Natural killer cell (primary cell): Measurements from ENCODE around the gene SLC25A47. TPM values are rescaled to one million over a fixed set of nuclear protein-coding genes. Genes with fewer than 3 reads are reported as not detected.

Experiments
- ATAC-seq, 3 donors: fragments of 150-1000 bp in 2 of 3; fragments of 200-7000 bp in 1 of 3; cut with Tn5 transposase; 1 replicate in 1 of 3; 2 replicates in 2 of 3; pipeline ENCODE4 v1.10.0; 2021; ENCODE audit warnings: mild to moderate bottlenecking in 2 of 3, moderate library complexity in 2 of 3
- DNase-seq, 2 donors: peaks; one replicate each; pipeline versions ENCODE4 v3.0.0 to v3.0.0-alpha.2; 2013 to 2021; ENCODE audit warnings: mixed read lengths in 1 of 2
- H3K27ac ChIP-seq: one replicate; pipeline ENCODE4 v1.5.1; 2013; ENCODE audit warnings: mild to moderate bottlenecking, low read length
- H3K27me3 ChIP-seq: one replicate; pipeline ENCODE4 v1.6.1; 2013; ENCODE audit warnings: low read length; ENCODE audit not compliant: control insufficient read depth, insufficient read depth
- H3K36me3 ChIP-seq: one replicate; pipeline ENCODE4 v1.6.1; 2013; ENCODE audit warnings: low read length; ENCODE audit not compliant: control insufficient read depth, insufficient read depth
- H3K4me1 ChIP-seq: one replicate; pipeline ENCODE4 v1.6.1; 2013; ENCODE audit warnings: low read length; ENCODE audit not compliant: control insufficient read depth, insufficient read depth
- H3K4me3 ChIP-seq: one replicate; pipeline ENCODE4 v1.5.1; 2013; ENCODE audit warnings: low read length
- H3K9me3 ChIP-seq: one replicate; pipeline ENCODE4 v1.6.1; 2013; ENCODE audit warnings: low read length; ENCODE audit not compliant: control insufficient read depth, insufficient read depth
- H3K27ac Mint-ChIP-seq, 2 donors: one replicate each; pipeline ENCODE4 v1.8.0; 2022; ENCODE audit warnings: mild to moderate bottlenecking in 2 of 2, mixed read lengths in 2 of 2, moderate library complexity in 1 of 2
- H3K27me3 Mint-ChIP-seq, 2 donors: one replicate each; pipeline ENCODE4 v1.8.0; 2022; ENCODE audit warnings: low read depth in 2 of 2, mixed read lengths in 2 of 2
- H3K36me3 Mint-ChIP-seq: one replicate; pipeline ENCODE4 v1.8.0; 2022; ENCODE audit warnings: mixed read lengths
- H3K4me1 Mint-ChIP-seq, 2 donors: one replicate each; pipeline ENCODE4 v1.8.0; 2022; ENCODE audit warnings: mixed read lengths in 2 of 2
- H3K4me3 Mint-ChIP-seq: one replicate; pipeline ENCODE4 v1.8.0; 2022; ENCODE audit warnings: mild to moderate bottlenecking, moderate library complexity, mixed read lengths
- H3K9me3 Mint-ChIP-seq, 2 donors: one replicate each; pipeline ENCODE4 v1.8.0; 2022; ENCODE audit warnings: mixed read lengths in 2 of 2
- WGBS: methylation state at CpG from one replicate; pipeline ENCODE4 v1.1.7; 2013; ENCODE audit warnings: missing lambda C conversion rate; ENCODE audit not compliant: insufficient coverage; 5-methylcytosine and 5-hydroxymethylcytosine counted together
- intact Hi-C: fragments of 100-400 bp; cut with micrococcal nuclease; formaldehyde crosslinking; loops from one replicate; pipeline ENCODE4 v1.14.2; 2022
- total RNA-seq, 4 donors: library from RNA; stranded (reverse); fragments of 120-200 nt in 1 of 4; gene quantifications; one replicate each; pipeline versions ENCODE4 v1.2.3 to v1.2.4, GENCODE V29; 2013 to 2022
- TF ChIP-seq, protein P1 (sequence below): fragments of 200-600 bp; IDR thresholded peaks from one replicate; pipeline ENCODE4 v1.8.0; 2022; ENCODE audit warnings: antibody characterized with exemption

SLC25A47 gene, protein sequence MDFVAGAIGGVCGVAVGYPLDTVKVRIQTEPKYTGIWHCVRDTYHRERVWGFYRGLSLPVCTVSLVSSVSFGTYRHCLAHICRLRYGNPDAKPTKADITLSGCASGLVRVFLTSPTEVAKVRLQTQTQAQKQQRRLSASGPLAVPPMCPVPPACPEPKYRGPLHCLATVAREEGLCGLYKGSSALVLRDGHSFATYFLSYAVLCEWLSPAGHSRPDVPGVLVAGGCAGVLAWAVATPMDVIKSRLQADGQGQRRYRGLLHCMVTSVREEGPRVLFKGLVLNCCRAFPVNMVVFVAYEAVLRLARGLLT
- total RNA-seq = under 1 TPM in 1 of 3 donors, not detected in 2; 0.20 TPM
- total RNA-seq (2013) = not detected

DNA sequence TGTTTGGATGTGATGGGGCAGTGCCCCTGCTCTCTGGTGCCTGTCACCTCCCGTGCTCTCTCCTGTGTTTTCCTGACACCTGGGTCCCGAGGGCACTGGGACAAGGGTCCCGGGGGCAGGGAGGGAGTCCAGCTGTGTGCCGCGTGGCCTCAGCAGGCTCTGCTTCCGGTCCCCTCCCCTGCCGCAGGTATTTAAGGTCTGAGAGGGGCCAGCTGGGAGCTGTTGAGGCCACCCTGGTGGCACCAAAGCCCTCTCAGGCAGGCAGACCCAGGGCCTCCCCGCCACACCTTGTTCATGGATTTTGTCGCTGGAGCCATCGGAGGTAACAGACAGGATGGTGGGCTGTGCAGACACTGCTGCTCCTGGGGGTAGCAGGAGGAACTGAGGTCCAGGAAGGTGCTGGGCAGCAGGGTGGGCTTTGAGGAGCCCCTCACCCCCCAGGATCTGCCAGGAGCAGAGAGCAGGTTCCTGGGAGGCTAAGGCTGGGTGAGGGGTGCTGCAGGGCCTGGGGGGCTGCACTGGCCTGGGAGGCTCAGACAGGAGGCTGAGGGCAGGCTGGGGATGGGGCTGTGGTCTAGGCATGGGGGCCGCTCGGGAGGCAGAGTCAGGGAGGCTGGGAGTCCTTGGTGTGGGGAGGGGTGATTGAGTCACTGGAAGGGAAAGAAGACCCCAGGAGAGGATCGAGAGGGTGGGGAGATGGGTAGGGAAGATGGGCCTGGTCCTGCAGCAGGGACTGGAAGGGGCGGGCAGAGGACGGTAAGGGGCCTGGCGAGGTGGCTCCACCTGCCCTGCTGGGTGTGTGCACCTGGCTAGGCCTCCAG lies at the start of gene SLC25A47:
Gene SLC25A47 (plus strand): TSS at position 219 of the 821 bp plus-strand sequence. CDS start 76 bp downstream, at position 295.
- Histone ChIP-seq H3K9me3 (no peaks in the 10 kb centered on the region), H3K27ac (no peak within 1 kb of the TSS), H3K36me3 (no peaks in the 10 kb centered on the region), H3K4me3 (no peak within 1 kb of the TSS), H3K27me3 (no peaks in the 10 kb centered on the region), H3K4me1 (peaks cover 3% of the 10 kb centered on the region)
- no peak for DNase-seq
- no peaks in the 10 kb centered on the region for H3K9me3 Mint-ChIP-seq
- WGBS = 90% methylated on average over 16 of the region's 16 CpGs
- H3K4me3 Mint-ChIP-seq = no peak within 1 kb of the TSS
- intact Hi-C loops = no loop called here
- no peaks in the 10 kb centered on the region for H3K4me1 Mint-ChIP-seq
- no peaks in the 10 kb centered on the region for H3K36me3 Mint-ChIP-seq
- no peak within 1 kb of the TSS for H3K27ac Mint-ChIP-seq
- TF ChIP-seq, protein P1, sequence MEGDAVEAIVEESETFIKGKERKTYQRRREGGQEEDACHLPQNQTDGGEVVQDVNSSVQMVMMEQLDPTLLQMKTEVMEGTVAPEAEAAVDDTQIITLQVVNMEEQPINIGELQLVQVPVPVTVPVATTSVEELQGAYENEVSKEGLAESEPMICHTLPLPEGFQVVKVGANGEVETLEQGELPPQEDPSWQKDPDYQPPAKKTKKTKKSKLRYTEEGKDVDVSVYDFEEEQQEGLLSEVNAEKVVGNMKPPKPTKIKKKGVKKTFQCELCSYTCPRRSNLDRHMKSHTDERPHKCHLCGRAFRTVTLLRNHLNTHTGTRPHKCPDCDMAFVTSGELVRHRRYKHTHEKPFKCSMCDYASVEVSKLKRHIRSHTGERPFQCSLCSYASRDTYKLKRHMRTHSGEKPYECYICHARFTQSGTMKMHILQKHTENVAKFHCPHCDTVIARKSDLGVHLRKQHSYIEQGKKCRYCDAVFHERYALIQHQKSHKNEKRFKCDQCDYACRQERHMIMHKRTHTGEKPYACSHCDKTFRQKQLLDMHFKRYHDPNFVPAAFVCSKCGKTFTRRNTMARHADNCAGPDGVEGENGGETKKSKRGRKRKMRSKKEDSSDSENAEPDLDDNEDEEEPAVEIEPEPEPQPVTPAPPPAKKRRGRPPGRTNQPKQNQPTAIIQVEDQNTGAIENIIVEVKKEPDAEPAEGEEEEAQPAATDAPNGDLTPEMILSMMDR = no peak
- no peak for ATAC-seq
- peaks cover 0 to 5% of the 10 kb centered on the region in 2 donors for H3K27me3 Mint-ChIP-seq

DNA sequence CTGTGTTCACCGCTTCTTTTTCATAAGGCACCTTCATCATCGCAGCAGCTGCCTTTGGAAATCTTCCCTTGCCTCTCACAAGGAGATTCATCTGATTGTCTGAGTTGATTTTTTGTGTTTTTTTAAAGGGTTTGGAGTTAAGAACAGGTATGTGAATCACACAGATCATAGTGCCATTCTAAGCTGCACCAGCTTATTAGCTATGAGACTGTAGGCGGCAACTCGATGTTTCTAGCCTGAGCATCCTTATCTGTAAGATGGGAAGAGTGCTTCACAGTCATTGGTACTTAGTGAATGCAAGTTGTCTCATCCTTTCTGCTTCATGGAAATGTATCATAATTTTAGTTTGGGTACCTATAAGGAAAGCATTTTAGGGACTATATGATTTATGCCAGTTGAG lies 48.9 kb upstream of the SLC25A47 start:
- DNase-seq (no peak), ATAC-seq (no peak)
- H3K9me3 Mint-ChIP-seq = no peaks in the 10 kb centered on the region
- no peak overlapping the region for H3K4me3 Mint-ChIP-seq
- Histone ChIP-seq H3K4me1 (peaks cover 6% of the 10 kb centered on the region), H3K27ac (no peak overlapping the region), H3K36me3 (peaks cover 7% of the 10 kb centered on the region), H3K9me3 (no peaks in the 10 kb centered on the region), H3K4me3 (no peak overlapping the region), H3K27me3 (no peaks in the 10 kb centered on the region)
- H3K27me3 Mint-ChIP-seq = no peaks in the 10 kb centered on the region
- WGBS = 93% methylated on average over 4 of the region's 4 CpGs
- no peaks in the 10 kb centered on the region for H3K36me3 Mint-ChIP-seq
- intact Hi-C loops = no loop called here
- H3K4me1 Mint-ChIP-seq = peaks cover 36 to 40% of the 10 kb centered on the region in 2 donors
- H3K27ac Mint-ChIP-seq = peak overlapping the region; percentile 57 to 66
- TF ChIP-seq, protein P1 = no peak

DNA sequence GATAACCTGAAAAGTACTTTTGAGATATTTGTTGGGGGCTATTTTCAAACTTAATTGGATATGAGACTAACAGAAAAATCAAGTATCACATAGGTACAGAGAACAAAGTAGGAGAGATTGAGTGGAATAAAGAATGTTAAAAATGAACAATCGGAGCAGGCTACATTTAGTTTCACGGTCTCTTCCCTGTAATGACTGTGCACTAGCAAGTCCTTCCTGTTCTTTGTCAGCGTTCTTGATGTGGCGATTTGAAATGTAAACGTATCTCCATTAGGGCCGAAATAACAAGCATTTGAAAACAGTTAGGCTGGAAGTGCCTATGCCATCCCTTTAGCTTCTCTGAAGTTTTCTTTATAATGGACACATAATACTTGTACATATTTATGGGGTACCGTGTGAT lies 47.9 kb upstream of the SLC25A47 start:
- peaks cover 42 to 46% of the 10 kb centered on the region in 2 donors for H3K4me1 Mint-ChIP-seq
- Histone ChIP-seq H3K9me3 (no peaks in the 10 kb centered on the region), H3K27ac (no peak overlapping the region), H3K4me1 (peaks cover 12% of the 10 kb centered on the region), H3K36me3 (peaks cover 7% of the 10 kb centered on the region), H3K4me3 (no peak overlapping the region), H3K27me3 (no peaks in the 10 kb centered on the region)
- H3K27me3 Mint-ChIP-seq = no peaks in the 10 kb centered on the region
- TF ChIP-seq, protein P1 = no peak
- intact Hi-C loops = no loop called here
- DNase-seq = no peak
- no peak for ATAC-seq
- peak overlapping the region; percentile 57 to 66 for H3K27ac Mint-ChIP-seq
- H3K4me3 Mint-ChIP-seq = no peak overlapping the region
- WGBS = 36% methylated on average over 6 of the region's 7 CpGs
- H3K36me3 Mint-ChIP-seq = no peaks in the 10 kb centered on the region
- no peaks in the 10 kb centered on the region for H3K9me3 Mint-ChIP-seq
